ACC112 (cell line): ENCODE results near the gene LHPP.

Experiments used
- H2AFZ ChIP-seq: fragments of 200-600 bp; sonication (generic); one replicate; pipeline ENCODE4 v1.6.0; 2017; ENCODE audit warnings: antibody characterized with exemption, low read length; ENCODE audit not compliant: unreplicated experiment
- H3K27ac ChIP-seq: fragments of 200-600 bp; sonication (generic); 2 replicates; pipeline ENCODE4 v1.5.1; 2014; ENCODE audit warnings: low read depth, mild to moderate bottlenecking, antibody characterized with exemption, low read length, moderate library complexity
- H3K27me3 ChIP-seq: fragments of 200-600 bp; sonication (generic); 2 replicates; pipeline ENCODE4 v1.6.1; 2014; ENCODE audit warnings: mild to moderate bottlenecking, antibody characterized with exemption, low read length, moderate library complexity, mixed read lengths; ENCODE audit not compliant: insufficient read depth
- H3K36me3 ChIP-seq: fragments of 200-600 bp; sonication (generic); 2 replicates; pipeline ENCODE4 v1.6.1; 2016; ENCODE audit warnings: mild to moderate bottlenecking, antibody characterized with exemption, low read length, moderate library complexity, mixed read lengths; ENCODE audit not compliant: insufficient read depth
- H3K4me1 ChIP-seq: fragments of 200-600 bp; sonication (generic); one replicate; pipeline ENCODE4 v1.6.1; 2016; ENCODE audit warnings: low read length, mixed read lengths; ENCODE audit not compliant: insufficient read depth, unreplicated experiment, control insufficient read depth
- H3K4me3 ChIP-seq: fragments of 200-600 bp; sonication (generic); 2 replicates; pipeline ENCODE4 v1.5.1; 2014; ENCODE audit warnings: mild to moderate bottlenecking, low read depth, low read length
- H3K79me2 ChIP-seq: fragments of 200-600 bp; sonication (generic); one replicate; pipeline ENCODE4 v1.6.0; 2016; ENCODE audit warnings: low read length; ENCODE audit not compliant: control insufficient read depth, unreplicated experiment, insufficient read depth

LHPP gene

DNA sequence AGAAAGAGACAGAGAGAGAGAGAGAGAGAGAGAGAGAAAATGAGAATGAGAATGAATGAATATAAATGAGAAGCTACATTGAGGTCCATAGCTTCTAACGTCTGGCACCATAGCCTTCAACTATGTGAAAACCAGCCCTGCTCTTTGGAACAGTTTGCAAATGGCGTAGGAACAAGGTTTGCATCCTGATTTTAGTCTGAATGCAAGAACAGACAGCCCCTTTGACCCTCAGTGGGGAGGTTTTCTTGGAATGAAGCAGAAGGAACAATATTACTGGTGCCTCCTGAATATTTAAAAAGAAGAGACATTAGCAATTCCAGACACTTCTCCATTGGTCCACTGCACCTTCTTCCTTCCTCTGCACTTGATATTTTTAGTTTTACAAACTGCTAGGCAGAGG, 23.0 kb downstream of the LHPP start:
- H3K27ac ChIP-seq = no peak overlapping the region
- no peak overlapping the region for H3K4me3 ChIP-seq
- H3K36me3 ChIP-seq = no peaks in the 10 kb centered on the region
- H3K79me2 ChIP-seq = no peaks in the 10 kb centered on the region
- H2AFZ ChIP-seq = no peak overlapping the region
- H3K27me3 ChIP-seq = no peaks in the 10 kb centered on the region
- H3K4me1 ChIP-seq = no peaks in the 10 kb centered on the region

DNA sequence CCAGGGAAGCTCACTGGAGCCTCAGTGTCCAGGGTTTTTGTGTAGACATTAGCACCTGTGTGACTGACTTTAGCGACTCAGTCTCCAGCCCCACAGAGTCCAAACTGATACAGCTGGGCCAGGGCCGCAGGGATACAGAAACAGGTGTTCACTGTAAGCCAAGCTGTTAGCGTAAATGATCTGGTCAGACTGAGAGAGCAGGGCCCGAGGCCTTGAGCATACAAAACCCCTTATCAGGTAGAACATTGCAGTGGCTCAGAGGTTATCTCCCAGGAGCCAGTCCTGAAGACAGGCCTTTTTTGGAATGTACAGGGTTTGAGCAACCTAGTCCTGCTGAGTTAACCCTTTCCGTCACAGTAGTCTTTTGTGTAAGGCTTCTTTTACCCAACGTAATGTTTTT, 25.0 kb downstream of the LHPP start:
- Histone ChIP-seq H3K36me3 (no peaks in the 10 kb centered on the region), H3K4me1 (no peaks in the 10 kb centered on the region), H3K27me3 (no peaks in the 10 kb centered on the region), H3K79me2 (no peaks in the 10 kb centered on the region), H3K4me3 (no peak overlapping the region), H3K27ac (no peak overlapping the region), H2AFZ (no peak overlapping the region)

DNA sequence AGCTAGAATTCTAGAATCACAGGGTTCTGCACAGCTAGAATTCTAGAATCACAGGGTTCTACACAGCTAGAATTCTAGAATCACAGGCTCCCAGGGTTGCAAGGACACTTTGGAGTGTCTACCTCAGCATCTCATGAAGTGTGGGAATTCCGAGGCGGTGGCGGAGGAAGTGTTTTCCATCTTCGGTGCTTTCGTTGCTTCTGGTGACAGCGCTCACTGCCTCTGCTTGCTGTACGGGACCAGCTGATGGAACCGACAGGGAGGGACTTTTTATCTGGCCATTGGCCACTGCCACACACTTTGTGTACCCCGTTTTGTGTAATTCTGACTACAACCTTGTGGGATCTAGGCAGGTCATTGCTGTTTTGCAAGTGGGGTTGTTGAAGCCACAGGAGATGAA, 29.5 kb downstream of the LHPP start:
- no peaks in the 10 kb centered on the region for H3K4me1 ChIP-seq

DNA sequence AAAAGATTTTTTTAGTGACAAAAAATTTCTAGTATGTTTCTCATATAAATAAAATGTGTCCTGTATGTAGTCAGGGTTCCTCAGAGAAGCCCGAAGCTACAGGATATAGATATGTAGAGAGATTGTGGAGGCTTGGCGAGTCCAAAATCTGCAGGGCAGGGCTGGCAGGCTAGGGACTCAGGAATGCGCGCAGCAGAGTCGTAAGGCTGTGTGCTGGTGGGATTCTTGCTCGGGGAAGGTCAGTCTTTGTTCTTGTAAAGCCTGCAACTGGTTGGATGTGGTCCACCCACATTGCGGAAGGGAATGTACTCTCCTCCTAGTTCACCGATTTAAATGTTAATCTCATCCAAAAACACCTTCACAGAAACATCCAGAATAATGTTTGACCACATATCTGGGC, 30.6 kb downstream of the LHPP start:
- no peak overlapping the region for H2AFZ ChIP-seq
- H3K4me1 ChIP-seq = no peaks in the 10 kb centered on the region
- H3K27ac ChIP-seq = no peak overlapping the region
- no peak overlapping the region for H3K4me3 ChIP-seq
- H3K27me3 ChIP-seq = no peaks in the 10 kb centered on the region
- no peaks in the 10 kb centered on the region for H3K36me3 ChIP-seq
- H3K79me2 ChIP-seq = no peaks in the 10 kb centered on the region

More for the DNA sequence above, 29.5 kb downstream of the LHPP start:
- Histone ChIP-seq H2AFZ (no peak overlapping the region), H3K4me3 (no peak overlapping the region), H3K27ac (no peak overlapping the region), H3K36me3 (no peaks in the 10 kb centered on the region), H3K79me2 (no peaks in the 10 kb centered on the region), H3K27me3 (no peaks in the 10 kb centered on the region)

DNA sequence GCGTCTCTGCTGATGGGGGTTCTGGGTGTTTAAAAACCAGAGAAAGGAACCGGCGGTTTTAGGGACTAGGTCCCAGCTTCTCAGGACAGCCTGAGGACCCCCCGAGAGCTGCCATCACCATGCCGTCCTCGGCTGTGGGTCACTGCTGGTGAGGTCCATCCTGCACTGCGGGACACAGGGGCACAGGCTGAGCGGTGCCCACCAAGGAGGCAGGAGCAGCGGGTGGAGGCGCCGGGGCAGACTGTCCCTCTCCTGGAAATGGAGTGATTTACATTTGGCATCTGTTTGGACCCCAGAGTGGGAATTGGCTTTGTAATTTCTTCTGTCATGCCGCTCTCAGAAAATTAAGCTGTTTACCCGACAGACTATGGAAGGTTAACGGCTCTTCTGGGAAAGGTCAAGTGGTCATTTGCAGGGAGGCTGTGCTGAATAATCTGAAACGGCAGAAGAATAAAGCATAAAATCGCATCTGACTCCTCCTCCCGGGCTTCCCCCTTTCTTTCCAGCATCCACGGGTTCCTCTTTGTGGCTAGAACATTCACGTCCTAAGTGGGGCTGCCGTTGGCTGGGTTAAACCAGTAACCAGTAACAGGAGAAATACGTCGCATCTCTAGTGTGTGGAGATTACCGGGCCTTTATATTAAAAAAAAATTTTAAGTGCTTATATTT, 31.7 kb downstream of the LHPP start:
- Histone ChIP-seq H3K27ac (no peak overlapping the region), H2AFZ (no peak overlapping the region), H3K79me2 (no peaks in the 10 kb centered on the region), H3K4me3 (no peak overlapping the region), H3K27me3 (no peaks in the 10 kb centered on the region), H3K36me3 (no peaks in the 10 kb centered on the region), H3K4me1 (no peaks in the 10 kb centered on the region)

DNA sequence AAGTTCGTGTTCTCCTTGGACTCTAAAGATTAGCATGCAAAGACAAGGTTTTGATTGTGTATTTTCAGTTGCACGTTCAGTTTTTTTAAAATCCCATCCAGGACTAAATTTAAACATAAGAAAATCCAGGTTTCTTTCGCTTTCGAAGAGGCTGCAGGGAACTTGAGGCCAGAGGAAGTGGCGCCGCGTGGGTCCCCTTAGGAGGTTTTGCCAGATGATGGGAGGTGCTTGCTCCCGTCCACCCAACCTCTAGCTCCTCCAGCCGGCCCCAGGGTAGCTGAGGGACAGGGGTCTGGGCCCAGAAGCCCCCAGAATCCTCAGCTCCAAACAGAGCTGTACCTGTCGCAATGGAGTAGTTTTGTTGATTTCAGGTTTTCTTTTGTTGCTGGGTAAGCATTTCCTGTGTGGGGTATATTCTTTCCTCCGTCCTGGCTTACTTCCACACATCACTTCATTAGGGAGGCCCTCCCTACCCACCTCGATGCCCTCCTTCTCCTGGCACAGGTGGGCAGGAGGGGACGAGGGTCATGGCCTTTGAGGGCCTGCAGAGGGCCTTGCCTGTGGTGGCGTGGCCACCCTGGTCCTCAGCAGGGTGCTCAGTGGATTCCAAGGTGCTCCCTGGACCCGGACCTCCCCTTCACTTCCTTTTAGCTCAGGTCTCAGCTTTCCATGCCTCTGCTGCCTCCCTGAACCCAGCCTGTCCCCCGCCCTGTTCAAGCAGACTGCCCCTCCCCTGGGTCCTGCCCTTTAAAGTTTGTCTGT, 32.6 kb downstream of the LHPP start:
- Histone ChIP-seq H3K79me2 (no peaks in the 10 kb centered on the region), H3K27ac (no peak overlapping the region), H3K4me3 (no peak overlapping the region), H3K27me3 (no peaks in the 10 kb centered on the region), H3K4me1 (no peaks in the 10 kb centered on the region), H3K36me3 (no peaks in the 10 kb centered on the region), H2AFZ (no peak overlapping the region)

DNA sequence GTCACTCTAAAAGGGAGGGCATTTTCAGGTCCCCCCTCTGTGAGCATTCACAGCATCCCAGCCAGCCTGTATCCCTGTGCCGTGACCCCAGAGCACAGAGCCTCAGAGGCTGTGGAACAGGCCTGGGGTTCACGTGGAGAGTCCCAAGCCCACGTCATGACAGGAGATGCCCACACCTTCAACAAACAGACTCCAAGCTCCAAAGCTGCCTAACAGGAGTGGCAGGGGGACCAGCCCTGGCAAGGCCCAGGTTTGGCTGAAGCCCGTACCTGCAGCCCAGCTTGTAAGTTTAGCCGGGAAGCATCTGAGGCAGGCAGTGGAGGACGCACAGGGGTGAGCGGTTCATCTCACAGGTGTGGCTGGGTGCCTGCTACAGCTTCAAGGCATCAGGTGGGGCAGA, 33.5 kb downstream of the LHPP start:
- H3K36me3 ChIP-seq = no peaks in the 10 kb centered on the region
- H2AFZ ChIP-seq = no peak overlapping the region
- H3K27me3 ChIP-seq = no peaks in the 10 kb centered on the region
- H3K4me1 ChIP-seq = no peaks in the 10 kb centered on the region
- H3K27ac ChIP-seq = no peak overlapping the region
- H3K4me3 ChIP-seq = no peak overlapping the region
- no peaks in the 10 kb centered on the region for H3K79me2 ChIP-seq

DNA sequence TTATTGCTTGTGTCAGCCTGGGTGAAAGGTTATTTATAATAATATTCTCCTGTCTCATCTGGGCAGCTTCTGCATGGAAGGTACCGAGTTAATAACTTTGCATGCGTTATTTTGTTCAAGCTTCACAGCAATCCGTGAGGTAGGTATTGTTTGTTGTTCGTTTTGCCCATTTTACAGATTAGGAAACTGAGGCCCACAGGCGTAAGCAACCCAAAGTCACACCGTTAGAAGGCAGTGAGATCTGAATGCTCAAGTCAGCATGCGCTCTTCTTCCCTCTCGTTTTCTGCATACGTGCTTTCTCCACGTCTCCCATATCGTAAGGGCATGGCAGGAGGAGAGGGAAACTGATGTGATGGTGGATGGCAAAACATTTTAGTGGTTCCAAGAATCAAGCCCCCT, 34.1 kb downstream of the LHPP start:
- no peak overlapping the region for H2AFZ ChIP-seq
- H3K4me3 ChIP-seq = no peak overlapping the region
- H3K36me3 ChIP-seq = peaks cover 1% of the 10 kb centered on the region; the same call in 1 of the 2 replicates
- no peaks in the 10 kb centered on the region for H3K27me3 ChIP-seq
- no peaks in the 10 kb centered on the region for H3K4me1 ChIP-seq
- H3K79me2 ChIP-seq = no peaks in the 10 kb centered on the region
- no peak overlapping the region for H3K27ac ChIP-seq

DNA sequence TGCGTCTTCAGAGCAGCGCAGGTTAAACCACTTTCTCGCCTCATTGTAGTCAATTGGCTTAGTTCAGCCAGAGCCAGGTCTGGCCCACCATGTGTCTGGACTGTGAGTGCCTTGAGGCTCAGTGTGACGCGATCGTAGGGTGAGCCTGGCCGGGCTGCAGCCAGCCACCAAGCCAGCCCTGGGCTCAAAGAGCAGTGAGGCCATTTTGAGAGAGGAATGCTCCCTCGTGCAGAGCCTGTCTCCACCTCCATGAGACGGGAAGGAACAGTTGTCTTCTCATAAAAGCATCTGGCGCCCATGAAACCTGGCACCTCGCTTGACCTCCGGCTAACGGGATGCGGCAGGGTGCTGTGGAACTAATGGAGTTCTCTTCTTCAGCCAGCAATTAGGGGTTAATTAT, 34.5 kb downstream of the LHPP start:
- no peak overlapping the region for H3K4me3 ChIP-seq
- H3K27ac ChIP-seq = no peak overlapping the region
- H3K4me1 ChIP-seq = no peaks in the 10 kb centered on the region

DNA sequence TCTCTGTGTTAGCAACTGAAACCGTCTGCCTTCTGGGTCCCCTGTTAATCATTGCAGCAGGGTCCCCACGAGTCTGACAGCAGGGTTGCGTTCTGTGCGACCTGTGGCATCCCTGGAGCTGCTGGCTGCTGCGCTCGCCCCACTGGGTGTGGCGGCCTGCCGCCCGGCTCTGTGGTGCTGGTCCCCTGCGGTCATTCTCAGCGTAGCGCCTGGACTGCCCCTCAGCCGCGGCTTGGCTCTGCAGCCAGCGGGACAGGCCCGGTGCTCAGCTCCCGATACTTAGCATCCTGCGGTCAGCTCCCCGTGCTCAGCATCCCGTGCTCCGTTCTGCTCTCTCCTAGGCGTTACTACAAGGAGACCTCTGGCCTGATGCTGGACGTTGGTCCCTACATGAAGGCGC, 35.0 kb downstream of the LHPP start:
- H3K27ac ChIP-seq = no peak overlapping the region
- no peak overlapping the region for H3K4me3 ChIP-seq
- H3K36me3 ChIP-seq = peaks cover 5% of the 10 kb centered on the region; the same call in 1 of the 2 replicates
- H3K4me1 ChIP-seq = no peaks in the 10 kb centered on the region
- no peaks in the 10 kb centered on the region for H3K79me2 ChIP-seq
- H2AFZ ChIP-seq = no peak overlapping the region
- no peaks in the 10 kb centered on the region for H3K27me3 ChIP-seq

More for the DNA sequence above, 34.5 kb downstream of the LHPP start:
- H2AFZ ChIP-seq = no peak overlapping the region
- H3K27me3 ChIP-seq = no peaks in the 10 kb centered on the region
- peaks cover 5% of the 10 kb centered on the region; the same call in 1 of the 2 replicates for H3K36me3 ChIP-seq
- H3K79me2 ChIP-seq = no peaks in the 10 kb centered on the region
